ENCODE measurements around the gene CRHBP. TPM values are rescaled to one million over a fixed set of nuclear protein-coding genes. Genes with fewer than 3 reads are reported as not detected.

Gene CRHBP
- polyA plus RNA-seq, 3 donors: 2.2 TPM; not detected in 2

DNA sequence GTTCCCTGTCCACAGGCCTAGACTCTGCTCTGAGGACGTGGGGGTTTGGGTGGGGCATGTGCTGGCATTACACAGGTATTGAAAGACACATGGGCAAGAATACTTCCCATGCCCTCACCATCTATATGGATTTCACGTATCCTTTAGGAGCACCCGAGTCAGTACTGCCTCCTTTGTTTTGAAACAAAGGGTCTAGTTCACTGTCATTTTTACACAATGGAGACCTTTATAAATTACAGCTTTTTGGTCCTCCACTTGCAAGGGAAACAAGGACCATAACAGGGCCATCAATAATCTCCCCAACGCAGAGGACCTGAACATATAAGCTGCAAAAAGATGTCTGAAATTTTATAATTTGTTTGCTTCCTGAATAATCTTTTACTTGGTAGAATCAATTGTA lies 24.9 kb upstream of the CRHBP start:
- TF ChIP-seq, protein P1, sequence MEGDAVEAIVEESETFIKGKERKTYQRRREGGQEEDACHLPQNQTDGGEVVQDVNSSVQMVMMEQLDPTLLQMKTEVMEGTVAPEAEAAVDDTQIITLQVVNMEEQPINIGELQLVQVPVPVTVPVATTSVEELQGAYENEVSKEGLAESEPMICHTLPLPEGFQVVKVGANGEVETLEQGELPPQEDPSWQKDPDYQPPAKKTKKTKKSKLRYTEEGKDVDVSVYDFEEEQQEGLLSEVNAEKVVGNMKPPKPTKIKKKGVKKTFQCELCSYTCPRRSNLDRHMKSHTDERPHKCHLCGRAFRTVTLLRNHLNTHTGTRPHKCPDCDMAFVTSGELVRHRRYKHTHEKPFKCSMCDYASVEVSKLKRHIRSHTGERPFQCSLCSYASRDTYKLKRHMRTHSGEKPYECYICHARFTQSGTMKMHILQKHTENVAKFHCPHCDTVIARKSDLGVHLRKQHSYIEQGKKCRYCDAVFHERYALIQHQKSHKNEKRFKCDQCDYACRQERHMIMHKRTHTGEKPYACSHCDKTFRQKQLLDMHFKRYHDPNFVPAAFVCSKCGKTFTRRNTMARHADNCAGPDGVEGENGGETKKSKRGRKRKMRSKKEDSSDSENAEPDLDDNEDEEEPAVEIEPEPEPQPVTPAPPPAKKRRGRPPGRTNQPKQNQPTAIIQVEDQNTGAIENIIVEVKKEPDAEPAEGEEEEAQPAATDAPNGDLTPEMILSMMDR (IDR thresholded peaks at IDR 0.05): no peak
- Mint-ChIP-seq H3K36me3 (peaks cover 0 to 4% of the 10 kb centered on the region in 2 donors), H3K4me1 (no peaks in the 10 kb centered on the region), H3K4me3 (no peak overlapping the region), H3K9me3 (peaks cover 0 to 2% (median 0%) of the 10 kb centered on the region in 7 donors), H3K27ac (no peak overlapping the region), H3K27me3 (ENCODE audit: low read depth in 3 of 3) (peaks cover 0 to 2% (median 0%) of the 10 kb centered on the region in 3 donors)
- Histone ChIP-seq H3K27ac (ENCODE audit: low read depth in 1 of 2, low read length in 2 of 2) (no peak overlapping the region), H3K79me2 (ENCODE audit: insufficient read depth, low read length) (no peaks in the 10 kb centered on the region), H2AFZ (ENCODE audit: insufficient read depth, low read depth, low read length, poor library complexity, severe bottlenecking) (no peak overlapping the region), H3K4me3 (replicated peaks in 1 of 3; ENCODE audit: low read depth in 2 of 3, low read length in 3 of 3) (no peak overlapping the region), H3K4me1 (ENCODE audit: control insufficient read depth in 1 of 2, insufficient read depth in 2 of 2, low read length in 2 of 2) (no peaks in the 10 kb centered on the region), H3K9ac (ENCODE audit: insufficient read depth, low read length, poor library complexity, severe bottlenecking) (no peak overlapping the region), H3K4me2 (replicated peaks; ENCODE audit: extremely low read depth, low read length, poor library complexity, severe bottlenecking) (no peak overlapping the region), H4K20me1 (ENCODE audit: insufficient read depth, low read length) (no peaks in the 10 kb centered on the region), H3K36me3 (replicated peaks in 1 of 2; ENCODE audit: control insufficient read depth in 1 of 2, insufficient read depth in 2 of 2, low read length in 2 of 2) (no peaks in the 10 kb centered on the region), H3K9me3 (replicated peaks in 1 of 2; ENCODE audit: control insufficient read depth in 1 of 2, insufficient read depth in 1 of 2, low read length in 2 of 2) (no peaks in the 10 kb centered on the region), H3K27me3 (ENCODE audit: control insufficient read depth in 2 of 2, insufficient read depth in 2 of 2, low read length in 2 of 2) (no peaks in the 10 kb centered on the region)
- no peak for DNase-seq
- WGBS (ENCODE audit: insufficient coverage): 100% methylated on average over 3 of the region's 4 CpGs
- intact Hi-C loops (cut with micrococcal nuclease): no loop called here

DNA sequence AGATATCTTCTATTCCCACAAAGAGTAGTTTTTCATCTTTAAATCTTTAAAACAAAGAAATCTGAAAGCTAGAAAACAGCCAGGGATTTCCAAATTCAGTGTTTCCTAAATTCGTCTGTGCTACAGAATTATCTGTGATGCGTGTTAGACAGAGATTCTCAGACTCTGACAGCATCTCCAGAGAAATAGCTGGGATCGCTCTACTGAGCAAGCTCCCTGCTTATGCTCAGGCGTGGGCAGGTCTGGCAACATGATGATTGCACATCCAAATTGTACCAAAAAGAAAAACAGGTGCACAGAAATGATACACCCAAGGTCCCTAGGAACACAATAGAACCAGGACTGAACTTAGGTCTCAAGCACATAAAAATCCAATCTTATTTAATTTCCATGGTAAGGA lies 22.8 kb upstream of the CRHBP start:
- no peaks in the 10 kb centered on the region for H3K27me3 Mint-ChIP-seq (ENCODE audit: low read depth in 3 of 3)
- no peak overlapping the region for H2AFZ ChIP-seq (ENCODE audit: insufficient read depth, low read depth, low read length, poor library complexity, severe bottlenecking)
- H3K4me1 Mint-ChIP-seq: no peaks in the 10 kb centered on the region
- no peaks in the 10 kb centered on the region for H3K79me2 ChIP-seq (ENCODE audit: insufficient read depth, low read length)
- H3K4me2 ChIP-seq (replicated peaks; ENCODE audit: extremely low read depth, low read length, poor library complexity, severe bottlenecking): no peak overlapping the region
- WGBS (ENCODE audit: insufficient coverage): 95% methylated on average over 4 of the region's 4 CpGs
- H3K9me3 ChIP-seq (replicated peaks in 1 of 2; ENCODE audit: control insufficient read depth in 1 of 2, insufficient read depth in 1 of 2, low read length in 2 of 2): no peaks in the 10 kb centered on the region
- no peaks in the 10 kb centered on the region for H3K36me3 ChIP-seq (replicated peaks in 1 of 2; ENCODE audit: control insufficient read depth in 1 of 2, insufficient read depth in 2 of 2, low read length in 2 of 2)
- TF ChIP-seq, protein P1 (IDR thresholded peaks at IDR 0.05): no peak
- no peak overlapping the region for H3K27ac Mint-ChIP-seq
- H3K9ac ChIP-seq (ENCODE audit: insufficient read depth, low read length, poor library complexity, severe bottlenecking): no peak overlapping the region
- H3K4me3 Mint-ChIP-seq: no peak overlapping the region
- no peak overlapping the region for H3K4me3 ChIP-seq (replicated peaks in 1 of 3; ENCODE audit: low read depth in 2 of 3, low read length in 3 of 3)
- H3K4me1 ChIP-seq (ENCODE audit: control insufficient read depth in 1 of 2, insufficient read depth in 2 of 2, low read length in 2 of 2): no peaks in the 10 kb centered on the region
- no peak overlapping the region for H3K27ac ChIP-seq (ENCODE audit: low read depth in 1 of 2, low read length in 2 of 2)
- H3K27me3 ChIP-seq (ENCODE audit: control insufficient read depth in 2 of 2, insufficient read depth in 2 of 2, low read length in 2 of 2): no peaks in the 10 kb centered on the region
- H3K36me3 Mint-ChIP-seq: peaks cover 0 to 2% of the 10 kb centered on the region in 2 donors
- peaks cover 0 to 2% (median 0%) of the 10 kb centered on the region in 7 donors for H3K9me3 Mint-ChIP-seq
- no peaks in the 10 kb centered on the region for H4K20me1 ChIP-seq (ENCODE audit: insufficient read depth, low read length)
- intact Hi-C loops (cut with micrococcal nuclease): no loop called here
- DNase-seq: no peak
